ENCODE results near the gene PPEF2.
"Not testable (repeated sequence)": the region's sequence is repeated elsewhere in the genome, so short reads cannot be mapped to it uniquely, and the experiment has no call there.

The PPEF2 gene

GRCh38 chr4:75902352-75902751 lies at the start of gene PPEF2:
Gene PPEF2 (minus strand): TSS chr4:75902452. CDS start chr4:75896325, 6,127 bp downstream.
- DNase-seq = no peak

GRCh38 chr4:75950213-75950815 lies 48.1 kb upstream of the PPEF2 start:
- no peak for DNase-seq

GRCh38 chr4:75948822-75949444 lies 46.7 kb upstream of the PPEF2 start:
- DNase-seq = no peak

GRCh38 chr4:75940692-75941253 lies 38.5 kb upstream of the PPEF2 start, which contains the start of gene NAAA:
Gene NAAA (minus strand): TSS chr4:75941013. CDS start chr4:75940949, 64 bp downstream.
- DNase-seq = peak; percentile 64 to 84

- DNase-seq = peak; percentile 67 to 82
Observed at GRCh38 chr4:75939890-75940691, 37.8 kb upstream of the PPEF2 start.

GRCh38 chr4:75935628-75936027 lies 33.4 kb upstream of the PPEF2 start:
- no peak for DNase-seq

- no peak for DNase-seq
Observed at GRCh38 chr4:75930152-75930551, 27.9 kb upstream of the PPEF2 start.

GRCh38 chr4:75924916-75925315 lies 22.7 kb upstream of the PPEF2 start:
- not testable (repeated sequence) for DNase-seq

- DNase-seq = no peak
Observed at GRCh38 chr4:75924309-75924827, 22.1 kb upstream of the PPEF2 start.

- no peak for DNase-seq
Observed at GRCh38 chr4:75922588-75922987, 20.3 kb upstream of the PPEF2 start.

- DNase-seq = no peak
Observed at GRCh38 chr4:75921910-75922309, 19.7 kb upstream of the PPEF2 start.

- no peak for DNase-seq
Observed at GRCh38 chr4:75920327-75920726, 18.1 kb upstream of the PPEF2 start.

- no peak for DNase-seq
Observed at GRCh38 chr4:75919920-75920319, 17.7 kb upstream of the PPEF2 start.

GRCh38 chr4:75916091-75916661 lies 13.9 kb upstream of the PPEF2 start:
- peak; percentile 6 to 52 for DNase-seq

- no peak for DNase-seq
Observed at GRCh38 chr4:75912968-75913367, 10.7 kb upstream of the PPEF2 start.

GRCh38 chr4:75910831-75911230 lies 8.6 kb upstream of the PPEF2 start:
- not testable (repeated sequence) for DNase-seq

- DNase-seq = no peak
Observed at GRCh38 chr4:75909405-75909804, 7.2 kb upstream of the PPEF2 start.

GRCh38 chr4:75908555-75908954 lies 6.3 kb upstream of the PPEF2 start:
- DNase-seq = no peak

GRCh38 chr4:75907966-75908365 lies 5.7 kb upstream of the PPEF2 start:
- DNase-seq = no peak

GRCh38 chr4:75904076-75904475 lies 1.8 kb upstream of the PPEF2 start:
- no peak for DNase-seq

GRCh38 chr4:75898536-75898935 lies 3.7 kb downstream of the PPEF2 start:
- DNase-seq = no peak

- DNase-seq = peak in 1 of 2 donors; percentile 38
Observed at GRCh38 chr4:75895744-75896314, 6.4 kb downstream of the PPEF2 start.

GRCh38 chr4:75892508-75892907 lies 9.7 kb downstream of the PPEF2 start:
- no peak for DNase-seq

All from CD4-positive, alpha-beta T cell treated with Interferon alpha-2 for 1 hour (primary cell).